Prostate gland (tissue), 2 donors: ENCODE data around the gene ANKRD34B.

ENCODE experiments used
- POLR2A ChIP-seq: fragments of 450-650 bp; IDR thresholded peaks from one replicate; pipeline ENCODE4 v1.6.1; 2016; ENCODE audit warnings: antibody characterized with exemption, mild to moderate bottlenecking
- POLR2AphosphoS5 ChIP-seq: sonication (generic); formaldehyde crosslinking; IDR thresholded peaks from one replicate; pipeline ENCODE4 v1.6.1; 2017; ENCODE audit warnings: antibody characterized with exemption
- TF ChIP-seq, protein P1 (sequence below), 4 experiments: fragments of 200-600 bp in 2 of 4; fragments of 450-650 bp in 2 of 4; sonication (generic) in 2 of 4; IDR thresholded peaks; 1 replicate in 3 of 4; 2 replicates in 1 of 4; pipeline ENCODE4 v1.5.1; 2016 to 2019; ENCODE audit warnings: antibody characterized with exemption in 4 of 4, mild to moderate bottlenecking in 2 of 4, moderate library complexity in 2 of 4

DNA sequence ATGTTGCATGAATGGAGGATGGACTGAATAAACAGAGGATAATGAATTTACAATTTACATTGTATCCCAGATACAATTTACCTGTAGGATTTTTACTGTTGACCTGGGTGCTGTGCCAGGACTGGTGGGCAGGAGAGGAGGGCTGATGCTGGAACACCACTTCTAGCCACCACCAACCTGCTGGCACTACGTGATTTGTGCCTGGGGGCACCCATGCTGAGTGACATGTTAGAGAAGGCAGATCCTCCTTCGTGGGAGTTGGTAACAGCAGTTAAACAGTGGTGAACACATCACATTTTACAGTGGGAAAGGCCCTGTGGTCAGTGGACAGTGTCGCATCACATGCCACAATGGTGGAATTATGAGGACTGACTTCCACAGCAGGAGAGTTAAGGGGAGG is 3.0 kb upstream of the ANKRD34B start:
- TF ChIP-seq, protein P1, sequence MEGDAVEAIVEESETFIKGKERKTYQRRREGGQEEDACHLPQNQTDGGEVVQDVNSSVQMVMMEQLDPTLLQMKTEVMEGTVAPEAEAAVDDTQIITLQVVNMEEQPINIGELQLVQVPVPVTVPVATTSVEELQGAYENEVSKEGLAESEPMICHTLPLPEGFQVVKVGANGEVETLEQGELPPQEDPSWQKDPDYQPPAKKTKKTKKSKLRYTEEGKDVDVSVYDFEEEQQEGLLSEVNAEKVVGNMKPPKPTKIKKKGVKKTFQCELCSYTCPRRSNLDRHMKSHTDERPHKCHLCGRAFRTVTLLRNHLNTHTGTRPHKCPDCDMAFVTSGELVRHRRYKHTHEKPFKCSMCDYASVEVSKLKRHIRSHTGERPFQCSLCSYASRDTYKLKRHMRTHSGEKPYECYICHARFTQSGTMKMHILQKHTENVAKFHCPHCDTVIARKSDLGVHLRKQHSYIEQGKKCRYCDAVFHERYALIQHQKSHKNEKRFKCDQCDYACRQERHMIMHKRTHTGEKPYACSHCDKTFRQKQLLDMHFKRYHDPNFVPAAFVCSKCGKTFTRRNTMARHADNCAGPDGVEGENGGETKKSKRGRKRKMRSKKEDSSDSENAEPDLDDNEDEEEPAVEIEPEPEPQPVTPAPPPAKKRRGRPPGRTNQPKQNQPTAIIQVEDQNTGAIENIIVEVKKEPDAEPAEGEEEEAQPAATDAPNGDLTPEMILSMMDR (IDR thresholded peaks at IDR 0.05), result no peak
- TF ChIP-seq POLR2A (no peak), POLR2AphosphoS5 (no peak)
